T-helper 2 cell (primary cell): ENCODE data around the gene MACO1.
"Not testable (repeated sequence)": the region's sequence is repeated elsewhere in the genome, so short reads cannot be mapped to it uniquely, and the experiment has no call there.

ENCODE experiments used
- DNase-seq, 5 experiments: peaks; one replicate each; pipeline versions ENCODE4 v3.0.0 to v3.0.0-alpha.2; 2012 to 2022

Gene MACO1

GRCh38 chr1:25425098-25426085 lies 5.3 kb upstream of the MACO1 start:
- no peak for DNase-seq

- DNase-seq = no peak
These were observed 3.0 kb upstream of the MACO1 start for GRCh38 chr1:25427696-25428095.

- DNase-seq = no peak
These were observed 2.1 kb upstream of the MACO1 start for GRCh38 chr1:25428475-25429166.

- DNase-seq = peak in 2 of 5 experiments; percentile 74 to 83
These were observed 527 bp downstream of the MACO1 start for GRCh38 chr1:25430967-25431881.

- no peak for DNase-seq
These were observed 1.4 kb downstream of the MACO1 start for GRCh38 chr1:25431955-25432719.

- no peak for DNase-seq
These were observed 2.2 kb downstream of the MACO1 start for GRCh38 chr1:25432749-25433388.

- no peak for DNase-seq
These were observed 2.9 kb downstream of the MACO1 start for GRCh38 chr1:25433389-25434186.

- DNase-seq = peak in 1 of 5 experiments; percentile 48
These were observed 4.9 kb downstream of the MACO1 start for GRCh38 chr1:25435397-25436108.

GRCh38 chr1:25437672-25438071 lies 7.0 kb downstream of the MACO1 start:
- no peak for DNase-seq

GRCh38 chr1:25439287-25439686 lies 8.6 kb downstream of the MACO1 start:
- no peak for DNase-seq

- no peak for DNase-seq
These were observed 11.5 kb downstream of the MACO1 start for GRCh38 chr1:25442178-25442577.

GRCh38 chr1:25443030-25443699 lies 12.5 kb downstream of the MACO1 start:
- DNase-seq = no peak

- not testable (repeated sequence) for DNase-seq
These were observed 13.9 kb downstream of the MACO1 start for GRCh38 chr1:25444604-25445003.

- no peak for DNase-seq
These were observed 15.4 kb downstream of the MACO1 start for GRCh38 chr1:25445993-25446538.

GRCh38 chr1:25447547-25447946 lies 16.9 kb downstream of the MACO1 start:
- peak in 1 of 5 experiments; percentile 84 for DNase-seq

GRCh38 chr1:25450891-25451290 lies 20.2 kb downstream of the MACO1 start:
- DNase-seq = no peak

GRCh38 chr1:25451908-25452307 lies 21.2 kb downstream of the MACO1 start:
- no peak for DNase-seq

GRCh38 chr1:25456502-25456901 lies 25.8 kb downstream of the MACO1 start:
- no peak for DNase-seq
